CD4-positive, alpha-beta T cell (primary cell): ENCODE measurements around the gene CDK5RAP2. TPM values are rescaled to one million over a fixed set of nuclear protein-coding genes. Genes with fewer than 3 reads are reported as not detected.

ENCODE experiments used
- ATAC-seq: fragments of 200-7000 bp; cut with Tn5 transposase; one replicate; pipeline ENCODE4 v1.10.0; 2022; ENCODE audit warnings: mild to moderate bottlenecking; ENCODE audit not compliant: poor library complexity
- CTCF ChIA-PET: fragments of 350-600 bp; sonication (Branson Sonifier 250); formaldehyde crosslinking; loops from one replicate; lab custom pipeline; 2021; ENCODE audit warnings: antibody characterized with exemption, inconsistent platforms; lab: Charles Lee
- POLR2A ChIA-PET: fragments of 350-600 bp; sonication (Branson Sonifier 250); formaldehyde crosslinking; loops from one replicate; lab custom pipeline; 2021; ENCODE audit warnings: antibody characterized with exemption, inconsistent platforms; lab: Charles Lee
- DNase-seq, 14 experiments: peaks; one replicate each; pipeline ENCODE4 v3.0.0-alpha.2; 2013 to 2020; ENCODE audit warnings: mixed read lengths in 2 of 14
- H3K27ac ChIP-seq, 2 donors: one replicate each; pipeline versions ENCODE4 v1.5.1 to v1.7.0; 2013; ENCODE audit warnings: low read length in 2 of 2, low read depth in 1 of 2, mild to moderate bottlenecking in 1 of 2
- H3K27me3 ChIP-seq, 2 experiments: 1 replicate in 1 of 2; 2 replicates in 1 of 2; pipeline versions ENCODE4 v1.6.1 to v1.7.0; 2013; ENCODE audit warnings: low read length in 2 of 2, control low read depth in 1 of 2, mild to moderate bottlenecking in 1 of 2, moderate library complexity in 1 of 2; ENCODE audit not compliant: insufficient read depth in 2 of 2, control insufficient read depth in 1 of 2
- H3K36me3 ChIP-seq: one replicate; pipeline ENCODE4 v1.6.1; 2013; ENCODE audit warnings: low read length, control low read depth; ENCODE audit not compliant: insufficient read depth
- H3K4me1 ChIP-seq: one replicate; pipeline ENCODE4 v1.6.1; 2013; ENCODE audit warnings: low read length, control low read depth; ENCODE audit not compliant: insufficient read depth
- H3K4me3 ChIP-seq: one replicate; pipeline ENCODE4 v1.5.1; 2013; ENCODE audit warnings: mild to moderate bottlenecking, low read length, moderate library complexity
- H3K9me3 ChIP-seq, 2 experiments: 1 replicate in 1 of 2; 2 replicates in 1 of 2; pipeline versions ENCODE4 v1.6.1 to v1.7.0; 2013; ENCODE audit warnings: low read length in 2 of 2, mild to moderate bottlenecking in 2 of 2, control low read depth in 1 of 2, moderate library complexity in 1 of 2; ENCODE audit not compliant: control insufficient read depth in 1 of 2, insufficient read depth in 1 of 2
- H3K27ac Mint-ChIP-seq: one replicate; pipeline ENCODE4 v1.8.0; 2020; ENCODE audit warnings: mixed read lengths
- H3K27me3 Mint-ChIP-seq: one replicate; pipeline ENCODE4 v1.8.0; 2021; ENCODE audit warnings: mixed read lengths
- H3K36me3 Mint-ChIP-seq: one replicate; pipeline ENCODE4 v1.8.0; 2021; ENCODE audit warnings: low read depth, mixed read lengths
- H3K4me1 Mint-ChIP-seq: one replicate; pipeline ENCODE4 v1.8.0; 2021; ENCODE audit warnings: low read depth, mixed read lengths
- H3K4me3 Mint-ChIP-seq: one replicate; pipeline ENCODE4 v1.8.0; 2020; ENCODE audit warnings: mild to moderate bottlenecking, mixed read lengths
- H3K9me3 Mint-ChIP-seq: one replicate; pipeline ENCODE4 v1.8.0; 2020; ENCODE audit warnings: mixed read lengths
- CTCF ChIP-seq: fragments of 200-600 bp; IDR thresholded peaks from one replicate; pipeline ENCODE4 v1.8.0; 2022; ENCODE audit warnings: antibody characterized with exemption, mild to moderate bottlenecking
- intact Hi-C, 2 experiments: fragments of 100-400 bp; cut with DNase I in 1 of 2; cut with micrococcal nuclease in 1 of 2; formaldehyde crosslinking; loops; one replicate each; pipeline versions ENCODE4 v1.15.1 to v1.9.0; 2023 to 2025; cut with DNase I, micrococcal nuclease
- total RNA-seq, 174 experiments: library from RNA in 2 of 174; stranded (reverse) in 2 of 174; gene quantifications; one replicate each; pipeline ENCODE4 v1.2.3 and lab custom pipeline; 2021 to 2026

CDK5RAP2 gene
- total RNA-seq, 2 experiments from 2014 or later = 55.0 to 56.0 TPM

- ChIA-PET CTCF (no interaction called here), POLR2A (no interaction called here)
- Histone ChIP-seq H3K27me3 (no peaks in the 10 kb centered on the region), H3K4me3 (no peak overlapping the region), H3K36me3 (peaks cover 67% of the 10 kb centered on the region), H3K4me1 (no peaks in the 10 kb centered on the region), H3K9me3 (no peaks in the 10 kb centered on the region), H3K27ac (no peak overlapping the region)
- no peak for TF ChIP-seq CTCF
- DNase-seq (no peak), ATAC-seq (no peak)
- Mint-ChIP-seq H3K36me3 (peaks cover 89% of the 10 kb centered on the region), H3K4me1 (peaks cover 18% of the 10 kb centered on the region), H3K9me3 (no peaks in the 10 kb centered on the region), H3K4me3 (no peak overlapping the region), H3K27me3 (no peaks in the 10 kb centered on the region), H3K27ac (no peak overlapping the region)
- intact Hi-C loops = no loop called here
These were observed 18.3 kb downstream of the CDK5RAP2 start for GRCh38 chr9:120561709-120562108.

- Histone ChIP-seq H3K36me3 (peaks cover 55% of the 10 kb centered on the region), H3K4me3 (no peak overlapping the region), H3K27me3 (no peaks in the 10 kb centered on the region), H3K9me3 (no peaks in the 10 kb centered on the region), H3K27ac (no peak overlapping the region), H3K4me1 (no peaks in the 10 kb centered on the region)
- no peaks in the 10 kb centered on the region for H3K9me3 Mint-ChIP-seq
- intact Hi-C loops = no loop called here
- ATAC-seq (no peak), DNase-seq (no peak)
- ChIA-PET POLR2A (no interaction called here), CTCF (interaction anchor here (0.6 kb wide), 2 partner anchors 71 to 163 kb away, joined by 3 read pairs; no protein-coding TSS in a partner anchor)
- H3K27ac Mint-ChIP-seq = no peak overlapping the region
- H3K4me1 Mint-ChIP-seq = peaks cover 12% of the 10 kb centered on the region
- no peak for TF ChIP-seq CTCF
- no peaks in the 10 kb centered on the region for H3K27me3 Mint-ChIP-seq
- peaks cover 85% of the 10 kb centered on the region for H3K36me3 Mint-ChIP-seq
- no peak overlapping the region for H3K4me3 Mint-ChIP-seq
These were observed 20.4 kb downstream of the CDK5RAP2 start for GRCh38 chr9:120559546-120559945.

- ChIA-PET POLR2A (interaction anchor here (0.6 kb wide), 1 partner anchor 24 kb away, joined by 3 read pairs; no protein-coding TSS in a partner anchor), CTCF (no interaction called here)
- H3K36me3 ChIP-seq = peaks cover 46% of the 10 kb centered on the region
These were observed 21.5 kb downstream of the CDK5RAP2 start for GRCh38 chr9:120558454-120558853.

More at GRCh38 chr9:120558454-120558853, 21.5 kb downstream of the CDK5RAP2 start:
- H3K36me3 Mint-ChIP-seq = peaks cover 85% of the 10 kb centered on the region
- ATAC-seq (no peak), DNase-seq (no peak)
- H3K27me3 Mint-ChIP-seq = no peaks in the 10 kb centered on the region
- Histone ChIP-seq H3K4me1 (no peaks in the 10 kb centered on the region), H3K4me3 (no peak overlapping the region), H3K27ac (no peak overlapping the region), H3K27me3 (no peaks in the 10 kb centered on the region), H3K9me3 (no peaks in the 10 kb centered on the region)
- no peak overlapping the region for H3K4me3 Mint-ChIP-seq
- peaks cover 11% of the 10 kb centered on the region for H3K4me1 Mint-ChIP-seq
- no peaks in the 10 kb centered on the region for H3K9me3 Mint-ChIP-seq
- no peak for TF ChIP-seq CTCF
- no peak overlapping the region for H3K27ac Mint-ChIP-seq
- intact Hi-C loops = no loop called here
